Transverse colon (tissue), 4 donors: ENCODE results near the gene HS2ST1. TPM values are rescaled to one million over a fixed set of nuclear protein-coding genes. Genes with fewer than 3 reads are reported as not detected.

Source experiments
- DNase-seq: peaks from one replicate; pipeline ENCODE4 v3.0.0-alpha.2; 2019
- H3K27ac ChIP-seq, 4 donors: fragments of 200-600 bp; sonication (generic); 2 replicates each; pipeline ENCODE4 v1.5.1; 2016 to 2018; ENCODE audit warnings: inconsistent platforms in 4 of 4
- H3K27me3 ChIP-seq: fragments of 200-600 bp; sonication (generic); 2 replicates; pipeline ENCODE4 v1.5.1; 2017; ENCODE audit warnings: inconsistent platforms
- H3K36me3 ChIP-seq, 4 donors: fragments of 200-600 bp; sonication (generic); 2 replicates each; pipeline ENCODE4 v1.5.1; 2017 to 2019; ENCODE audit warnings: inconsistent platforms in 4 of 4
- H3K4me1 ChIP-seq, 4 donors: fragments of 200-600 bp; sonication (generic); 2 replicates each; pipeline ENCODE4 v1.5.1; 2017 to 2020; ENCODE audit warnings: inconsistent platforms in 4 of 4
- H3K4me3 ChIP-seq, 4 donors: fragments of 200-600 bp; sonication (generic); 1 replicate in 1 of 4; 2 replicates in 3 of 4; pipeline versions ENCODE4 v1.5.1 to v1.6.1; 2017 to 2019; ENCODE audit warnings: inconsistent platforms in 4 of 4
- H3K9me3 ChIP-seq, 2 donors: fragments of 200-600 bp; sonication (generic); 2 replicates each; pipeline ENCODE4 v1.5.1; 2017 to 2019; ENCODE audit warnings: inconsistent platforms in 2 of 2
- EP300 ChIP-seq: sonication (generic); formaldehyde crosslinking; IDR thresholded peaks from one replicate; pipeline ENCODE4 v1.6.1; 2017; ENCODE audit warnings: antibody characterized with exemption, low read depth
- POLR2A ChIP-seq: fragments of 450-650 bp; IDR thresholded peaks from one replicate; pipeline ENCODE4 v1.6.1; 2016; ENCODE audit warnings: antibody characterized with exemption, mild to moderate bottlenecking, moderate library complexity
- POLR2AphosphoS5 ChIP-seq, 3 donors: sonication (generic); formaldehyde crosslinking; IDR thresholded peaks; one replicate each; pipeline ENCODE4 v1.6.1; 2016; ENCODE audit warnings: antibody characterized with exemption in 3 of 3
- WGBS, 2 donors: methylation state at CpG; one replicate each; pipeline ENCODE4 v1.1.5; 2018; ENCODE audit warnings: low coverage in 1 of 2; 5-methylcytosine and 5-hydroxymethylcytosine counted together
- in situ Hi-C, 4 donors: fragments of 200-750 bp; cut with MboI; loops; one replicate each; pipeline versions ENCODE4 v1.15.0 to v1.15.1; 2017; ENCODE audit warnings: low sequenced_read_pairs in 3 of 4, low pct_ligation_motif_present in 1 of 4, low pct_unique_long_range_greater_than_20kb in 1 of 4
- intact Hi-C: fragments of 100-400 bp; cut with DNase I; formaldehyde crosslinking; loops from one replicate; pipeline ENCODE4 v1.15.1; 2023; ENCODE audit warnings: low total_unique reads
- total RNA-seq, 4 donors: library from RNA; depleted of rRNA; stranded (reverse); fragments of >200 nt; gene quantifications; one replicate each; pipeline ENCODE4 v1.1.0, GENCODE V29; 2016
- TF ChIP-seq, protein P1 (sequence below), 5 experiments: fragments of 200-600 bp in 3 of 5; fragments of 450-650 bp in 2 of 5; sonication (generic) in 3 of 5; IDR thresholded peaks; 1 replicate in 2 of 5; 2 replicates in 3 of 5; pipeline ENCODE4 v1.5.1; 2016 to 2017; ENCODE audit warnings: antibody characterized with exemption in 5 of 5, inconsistent platforms in 3 of 5, mild to moderate bottlenecking in 2 of 5, moderate library complexity in 1 of 5

Gene HS2ST1
- total RNA-seq, 4 donors from 2014 or later: 1.9 to 17.1 (median 9.9) TPM

DNA sequence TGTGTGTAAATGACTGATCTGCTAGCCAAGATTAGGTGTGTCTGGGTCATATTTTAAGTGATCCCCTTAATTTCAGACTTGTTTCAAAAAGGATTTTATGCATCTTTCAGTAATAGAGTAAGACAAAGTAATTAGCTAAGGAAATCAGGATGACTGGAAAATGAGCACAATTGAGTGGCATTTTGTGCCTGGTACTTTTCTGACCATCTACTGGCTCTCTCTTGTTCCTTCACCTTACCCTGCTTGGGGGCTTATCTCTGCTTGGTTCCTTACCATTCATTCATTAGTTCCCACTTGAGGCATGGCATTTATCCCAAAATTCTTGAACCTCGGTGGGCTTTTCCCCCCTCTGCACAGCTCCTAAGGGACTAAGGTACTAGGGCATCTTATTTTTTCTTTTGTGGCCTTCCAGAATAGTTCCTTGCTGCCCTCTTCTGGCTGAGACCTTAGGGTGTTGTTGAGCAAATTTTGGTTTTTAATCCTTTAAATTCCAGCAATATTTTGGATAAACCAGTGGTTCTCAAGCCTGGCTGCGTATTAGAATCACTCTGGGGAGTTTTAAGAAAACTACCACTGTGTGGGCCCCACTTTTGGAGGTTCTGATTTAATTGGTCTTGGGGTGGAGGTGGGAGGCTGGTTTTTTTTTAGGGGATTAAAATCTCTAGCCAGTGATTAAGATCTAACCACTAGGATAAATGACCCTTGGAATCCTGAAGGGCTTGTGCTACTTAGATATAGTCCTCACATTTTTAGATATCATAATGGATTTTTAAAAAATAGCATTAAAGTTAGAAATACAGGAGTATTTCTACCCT, 50.8 kb downstream of the HS2ST1 start:
- no peaks in the 10 kb centered on the region for H3K27me3 ChIP-seq
- TF ChIP-seq, protein P1, sequence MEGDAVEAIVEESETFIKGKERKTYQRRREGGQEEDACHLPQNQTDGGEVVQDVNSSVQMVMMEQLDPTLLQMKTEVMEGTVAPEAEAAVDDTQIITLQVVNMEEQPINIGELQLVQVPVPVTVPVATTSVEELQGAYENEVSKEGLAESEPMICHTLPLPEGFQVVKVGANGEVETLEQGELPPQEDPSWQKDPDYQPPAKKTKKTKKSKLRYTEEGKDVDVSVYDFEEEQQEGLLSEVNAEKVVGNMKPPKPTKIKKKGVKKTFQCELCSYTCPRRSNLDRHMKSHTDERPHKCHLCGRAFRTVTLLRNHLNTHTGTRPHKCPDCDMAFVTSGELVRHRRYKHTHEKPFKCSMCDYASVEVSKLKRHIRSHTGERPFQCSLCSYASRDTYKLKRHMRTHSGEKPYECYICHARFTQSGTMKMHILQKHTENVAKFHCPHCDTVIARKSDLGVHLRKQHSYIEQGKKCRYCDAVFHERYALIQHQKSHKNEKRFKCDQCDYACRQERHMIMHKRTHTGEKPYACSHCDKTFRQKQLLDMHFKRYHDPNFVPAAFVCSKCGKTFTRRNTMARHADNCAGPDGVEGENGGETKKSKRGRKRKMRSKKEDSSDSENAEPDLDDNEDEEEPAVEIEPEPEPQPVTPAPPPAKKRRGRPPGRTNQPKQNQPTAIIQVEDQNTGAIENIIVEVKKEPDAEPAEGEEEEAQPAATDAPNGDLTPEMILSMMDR (IDR thresholded peaks at IDR 0.05): peak; percentile 50 to 57 (median 55)
- TF ChIP-seq POLR2AphosphoS5 (IDR thresholded peaks at IDR 0.05): no peak
- TF ChIP-seq EP300: no peak
- 25 to 46% methylated on average over 2 of the region's 2 CpGs for WGBS, 2 donors
- intact Hi-C loops (no loop called here), in situ Hi-C loops (loop anchor here in 3 of 4 donors (10.0 to 25.0 kb wide), 2 partner anchors 120 to 128 kb away; no protein-coding TSS in a partner anchor)
- no peak overlapping the region for H3K27ac ChIP-seq
- no peaks in the 10 kb centered on the region for H3K36me3 ChIP-seq
- no peaks in the 10 kb centered on the region for H3K4me1 ChIP-seq
- H3K9me3 ChIP-seq: no peaks in the 10 kb centered on the region
- H3K4me3 ChIP-seq: no peak overlapping the region
- no peak for DNase-seq

GRCh38 chr1:86965827-86966182, 51.4 kb downstream of the HS2ST1 start:
- no peak overlapping the region for H3K4me3 ChIP-seq
- no peaks in the 10 kb centered on the region for H3K4me1 ChIP-seq
- in situ Hi-C loops: loop anchor here in 3 of 4 donors (10.0 to 25.0 kb wide), 2 partner anchors 121 to 129 kb away; no protein-coding TSS in a partner anchor
- no peak for DNase-seq
- no peak overlapping the region for H3K27ac ChIP-seq
- H3K27me3 ChIP-seq: no peaks in the 10 kb centered on the region
- H3K9me3 ChIP-seq: no peaks in the 10 kb centered on the region
- TF ChIP-seq, protein P1 (IDR thresholded peaks at IDR 0.05): no peak
- no peak for TF ChIP-seq POLR2AphosphoS5 (IDR thresholded peaks at IDR 0.05)
- no peak for TF ChIP-seq EP300
- TF ChIP-seq POLR2A: no peak
- no peaks in the 10 kb centered on the region for H3K36me3 ChIP-seq
- intact Hi-C loops: no loop called here
- 79 to 80% methylated on average over 1 of the region's 1 CpG for WGBS, 2 donors

DNA sequence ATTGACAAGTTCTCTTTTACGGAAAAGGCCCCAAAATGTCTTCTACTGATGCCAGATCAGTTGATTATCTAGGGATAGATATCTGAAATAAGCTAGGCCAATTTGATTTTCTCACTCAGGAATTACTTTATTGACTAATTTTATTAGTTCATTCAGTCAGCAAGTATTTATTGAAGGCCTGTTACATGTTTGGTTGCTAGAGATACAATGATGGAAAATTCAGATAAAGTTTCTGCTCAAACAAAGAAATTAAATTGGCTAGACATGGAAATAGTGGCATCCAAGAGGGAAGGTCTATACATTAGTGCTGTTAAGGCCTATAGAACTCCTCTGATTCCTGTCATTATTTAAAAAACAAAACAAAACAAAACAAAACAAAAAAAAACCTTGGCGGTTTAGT, 56.5 kb downstream of the HS2ST1 start:
- intact Hi-C loops: no loop called here
- TF ChIP-seq EP300: no peak

GRCh38 chr1:86971778-86972177, 57.3 kb downstream of the HS2ST1 start:
- Histone ChIP-seq H3K36me3 (no peaks in the 10 kb centered on the region), H3K27ac (no peak overlapping the region), H3K4me3 (no peak overlapping the region), H3K4me1 (peaks cover 0 to 3% (median 0%) of the 10 kb centered on the region in 4 donors), H3K27me3 (no peaks in the 10 kb centered on the region), H3K9me3 (no peaks in the 10 kb centered on the region)
- TF ChIP-seq POLR2A (no peak), EP300 (no peak), POLR2AphosphoS5 (IDR thresholded peaks at IDR 0.05) (no peak)
- TF ChIP-seq, protein P1 (IDR thresholded peaks at IDR 0.05): no peak
- in situ Hi-C loops: loop anchor here in 2 of 4 donors (25.0 kb wide), 1 partner anchor 134 kb away; no protein-coding TSS in a partner anchor
- WGBS, 2 donors: 65 to 68% methylated on average over 3 of the region's 3 CpGs
- DNase-seq: no peak
- intact Hi-C loops: no loop called here

More for the DNA sequence above, 56.5 kb downstream of the HS2ST1 start:
- no peaks in the 10 kb centered on the region for H3K36me3 ChIP-seq
- H3K27me3 ChIP-seq: no peaks in the 10 kb centered on the region
- 46 to 47% methylated on average over 2 of the region's 2 CpGs for WGBS, 2 donors
- in situ Hi-C loops: loop anchor here in 2 of 4 donors (25.0 kb wide), 1 partner anchor 134 kb away; no protein-coding TSS in a partner anchor
- peaks cover 0 to 3% (median 0%) of the 10 kb centered on the region in 4 donors for H3K4me1 ChIP-seq
- H3K9me3 ChIP-seq: no peaks in the 10 kb centered on the region
- H3K4me3 ChIP-seq: no peak overlapping the region
- no peak overlapping the region for H3K27ac ChIP-seq
- no peak for DNase-seq
